Kasumi-1 (cell line): ENCODE measurements around the gene ARHGAP26.

Source experiments
- DNase-seq, 2 experiments: peaks; one replicate each; lab custom pipeline; 2025; lab: John Stamatoyannopoulos, UW

The ARHGAP26 gene

DNA sequence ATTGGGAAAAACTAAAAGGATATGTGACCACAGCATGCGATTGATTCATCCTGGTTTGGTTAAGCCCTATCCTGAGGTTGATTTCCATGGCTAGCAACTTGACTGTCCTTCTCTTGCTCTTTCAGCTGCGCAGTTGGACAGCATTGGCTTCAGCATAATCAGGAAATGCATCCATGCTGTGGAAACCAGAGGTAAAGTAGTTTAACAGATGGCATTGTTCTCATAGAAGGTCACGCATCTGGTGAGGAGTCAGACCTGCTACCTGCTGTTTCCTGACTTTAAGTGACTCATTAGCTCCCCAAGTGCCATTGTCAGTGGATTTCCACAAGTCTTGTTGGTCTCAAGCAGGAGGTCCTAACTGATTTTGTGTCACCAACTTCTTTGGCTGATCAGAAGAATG, 266.9 kb downstream of the ARHGAP26 start:
- no peak for DNase-seq

DNA sequence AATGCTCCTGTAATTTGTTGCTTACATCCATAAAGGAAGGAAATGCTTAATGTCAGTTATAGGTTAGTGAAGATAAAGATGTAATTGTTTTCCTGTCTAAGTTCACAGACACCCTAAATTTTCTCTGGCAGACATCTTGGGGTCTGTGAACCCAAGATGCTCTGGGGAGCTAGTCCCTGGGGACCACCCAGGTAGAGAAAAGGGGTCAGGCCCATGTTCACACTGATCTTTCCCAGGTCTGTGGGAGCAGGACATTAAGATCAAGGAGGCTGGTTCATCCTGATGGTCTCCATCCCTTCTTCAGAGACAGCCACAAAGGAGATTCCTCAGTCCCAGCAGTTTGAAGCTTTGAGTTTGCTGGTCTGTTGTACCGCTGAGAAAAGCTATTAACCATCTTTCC, 267.5 kb downstream of the ARHGAP26 start:
- DNase-seq = no peak

DNA sequence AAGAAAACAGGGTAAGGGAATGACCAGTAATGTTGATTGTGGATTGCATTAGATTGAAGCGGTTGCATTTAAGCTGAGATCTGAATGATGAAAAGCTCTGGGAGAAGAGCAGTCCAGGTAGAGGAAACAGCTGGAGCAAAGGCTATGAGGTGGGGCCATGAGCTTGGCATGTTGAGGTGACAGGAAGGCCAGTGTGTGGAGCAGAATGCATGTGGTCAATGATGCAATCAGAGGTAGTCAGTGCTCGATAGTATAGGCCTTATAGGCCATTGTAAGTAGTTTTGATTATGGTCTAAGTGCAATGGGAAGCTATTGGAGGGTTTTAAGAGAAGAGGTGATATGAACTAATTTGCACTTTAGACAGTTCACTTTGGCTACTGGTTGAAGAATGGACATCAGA, 270.4 kb downstream of the ARHGAP26 start:
- DNase-seq = no peak

DNA sequence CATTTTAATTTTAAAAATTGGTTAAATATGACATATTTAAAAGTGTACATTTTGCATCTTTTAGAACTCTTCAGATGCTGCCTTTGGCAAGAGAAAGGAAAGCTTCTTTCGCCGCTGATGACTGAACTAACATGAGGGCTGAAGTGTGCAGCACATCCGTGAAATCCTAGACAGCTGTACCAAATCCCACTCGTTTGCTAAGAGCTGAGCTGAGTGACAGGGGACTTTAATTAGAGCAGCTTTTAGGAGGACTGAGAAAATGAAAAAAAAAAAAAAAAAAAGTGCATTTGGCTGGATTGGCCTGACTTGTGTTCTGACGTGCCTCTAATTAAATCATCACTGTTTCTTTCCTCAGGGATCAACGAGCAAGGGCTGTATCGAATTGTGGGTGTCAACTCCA, 271.3 kb downstream of the ARHGAP26 start:
- DNase-seq = no peak

DNA sequence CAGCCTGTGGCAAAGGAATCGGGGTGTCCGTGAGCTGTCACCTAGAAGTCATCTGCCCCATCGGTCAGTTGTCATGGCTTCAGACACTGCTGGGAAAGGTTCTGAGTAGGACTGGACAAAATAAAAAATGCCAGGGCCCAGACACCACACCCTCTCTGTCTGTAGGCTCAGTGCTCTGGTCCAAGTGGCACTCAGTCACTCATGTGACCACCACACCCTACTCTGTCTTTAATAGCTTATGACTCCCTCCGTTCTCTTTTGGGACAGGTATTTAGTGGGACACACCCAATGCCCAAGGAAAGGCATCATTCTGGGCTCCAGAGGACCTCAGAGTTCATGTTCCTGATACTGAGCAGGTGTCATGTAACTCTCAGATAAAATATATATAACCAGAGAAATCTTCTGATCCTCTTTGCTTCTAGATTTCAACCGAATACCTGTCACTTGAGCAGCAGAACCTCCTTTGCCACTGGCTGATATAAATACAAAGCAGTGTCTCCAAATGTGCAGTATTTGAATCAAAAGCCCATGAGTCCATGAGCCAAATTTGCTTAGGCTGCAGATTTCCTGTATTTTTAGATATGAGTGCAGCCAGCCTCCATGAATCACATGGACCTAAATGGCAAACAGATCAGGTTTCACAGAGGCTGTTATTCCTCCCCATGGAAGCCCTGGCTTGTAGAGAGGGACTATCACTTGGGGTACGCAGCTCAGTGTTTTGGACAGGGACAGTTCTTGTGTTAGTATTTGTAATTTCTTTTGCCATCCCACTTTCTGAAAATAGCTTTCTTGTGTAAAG, 272.0 kb downstream of the ARHGAP26 start:
- no peak for DNase-seq

DNA sequence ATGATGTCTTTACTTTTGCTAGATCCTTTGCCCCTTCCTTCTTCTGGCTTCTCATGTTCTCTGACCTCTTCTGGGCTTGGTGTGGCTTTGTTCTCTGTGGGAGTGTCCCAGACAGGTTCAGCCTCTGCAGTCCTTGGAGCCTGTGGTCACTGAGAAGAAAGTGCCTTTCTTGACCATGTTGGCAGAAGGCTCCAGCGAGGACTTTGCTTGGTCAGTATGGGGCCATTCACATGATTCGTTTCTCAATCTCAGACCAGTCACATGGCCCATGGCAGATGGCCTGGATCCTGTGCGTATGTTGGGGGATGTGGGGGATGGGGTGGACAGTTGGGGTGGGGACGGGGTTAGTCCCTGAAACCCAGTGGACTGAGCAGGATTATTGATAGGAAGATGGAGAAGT, 274.1 kb downstream of the ARHGAP26 start:
- no peak for DNase-seq

DNA sequence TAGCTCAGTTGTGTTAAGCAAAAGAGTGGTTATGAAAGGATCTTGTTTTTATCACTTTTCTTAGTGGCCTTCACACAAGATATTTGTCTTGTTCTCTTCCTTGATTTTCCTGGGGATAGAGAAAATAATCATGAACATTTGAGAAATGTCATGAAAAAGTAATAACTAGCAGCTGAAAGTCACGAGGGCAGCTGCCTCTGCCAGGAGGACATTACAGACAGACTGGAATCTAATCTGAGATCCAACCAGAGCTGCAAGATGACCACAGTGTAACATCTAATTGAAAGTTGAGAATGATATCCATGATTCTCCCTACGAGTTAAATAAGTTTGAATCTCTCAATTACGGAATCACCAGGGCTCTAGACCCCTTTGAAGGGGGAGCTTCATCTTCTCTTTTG, 274.9 kb downstream of the ARHGAP26 start:
- DNase-seq = no peak

DNA sequence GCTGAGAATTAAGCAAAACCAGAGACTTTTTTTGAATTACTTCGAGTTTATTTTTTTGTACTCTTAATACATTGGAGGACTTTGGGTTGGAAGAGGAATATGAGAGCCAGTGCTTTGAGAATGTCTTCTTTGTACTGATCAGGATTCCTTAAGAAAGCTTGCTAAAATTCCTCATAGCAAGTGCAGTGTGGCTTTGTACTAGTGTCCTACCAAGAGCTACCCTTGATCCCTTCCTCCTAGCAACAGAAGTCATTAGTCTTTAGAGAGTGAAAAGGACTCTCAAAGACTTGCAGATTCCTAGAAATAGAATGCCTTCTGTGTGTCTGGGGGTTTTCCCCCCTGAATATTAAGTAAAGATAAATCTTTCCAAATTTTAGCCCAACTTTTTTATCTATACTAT, 276.1 kb downstream of the ARHGAP26 start:
- DNase-seq = no peak

DNA sequence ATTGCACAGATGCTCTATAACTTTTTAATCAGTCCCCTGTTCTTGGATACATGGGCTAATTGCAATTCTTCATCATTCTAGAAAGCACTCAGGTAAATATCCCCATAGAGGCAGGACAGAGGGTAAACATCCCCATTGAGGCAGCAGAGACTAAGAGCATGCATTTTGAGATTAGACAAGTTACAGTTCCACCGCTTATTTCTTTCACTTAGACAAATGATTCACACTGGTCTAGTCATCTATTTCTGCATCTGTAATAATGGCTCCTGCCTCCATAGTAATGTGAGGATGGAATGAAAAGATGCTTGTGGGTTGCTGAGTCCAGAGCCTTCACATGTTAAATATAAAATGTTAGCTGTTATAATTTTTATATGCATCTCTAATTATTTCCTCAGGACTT, 276.9 kb downstream of the ARHGAP26 start:
- no peak for DNase-seq

DNA sequence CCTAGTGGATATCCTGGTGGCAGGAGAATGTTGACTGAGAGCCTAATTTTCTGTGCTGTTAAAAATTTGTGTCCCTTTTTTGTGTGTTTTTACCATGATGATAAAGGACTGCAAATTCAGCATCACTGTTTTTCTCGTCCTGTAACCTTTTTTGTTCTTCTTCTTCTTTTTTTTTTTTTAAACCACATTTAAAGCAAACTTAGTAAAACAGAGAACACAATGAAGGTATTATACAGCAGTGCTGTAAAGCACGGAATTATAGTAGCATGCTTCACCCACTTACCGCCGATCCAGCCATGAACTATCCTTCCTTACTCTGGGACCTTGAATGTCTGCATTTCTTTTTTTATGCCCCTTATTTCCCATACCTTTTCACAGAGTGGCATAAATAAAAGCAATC, 280.0 kb downstream of the ARHGAP26 start:
- DNase-seq = no peak

DNA sequence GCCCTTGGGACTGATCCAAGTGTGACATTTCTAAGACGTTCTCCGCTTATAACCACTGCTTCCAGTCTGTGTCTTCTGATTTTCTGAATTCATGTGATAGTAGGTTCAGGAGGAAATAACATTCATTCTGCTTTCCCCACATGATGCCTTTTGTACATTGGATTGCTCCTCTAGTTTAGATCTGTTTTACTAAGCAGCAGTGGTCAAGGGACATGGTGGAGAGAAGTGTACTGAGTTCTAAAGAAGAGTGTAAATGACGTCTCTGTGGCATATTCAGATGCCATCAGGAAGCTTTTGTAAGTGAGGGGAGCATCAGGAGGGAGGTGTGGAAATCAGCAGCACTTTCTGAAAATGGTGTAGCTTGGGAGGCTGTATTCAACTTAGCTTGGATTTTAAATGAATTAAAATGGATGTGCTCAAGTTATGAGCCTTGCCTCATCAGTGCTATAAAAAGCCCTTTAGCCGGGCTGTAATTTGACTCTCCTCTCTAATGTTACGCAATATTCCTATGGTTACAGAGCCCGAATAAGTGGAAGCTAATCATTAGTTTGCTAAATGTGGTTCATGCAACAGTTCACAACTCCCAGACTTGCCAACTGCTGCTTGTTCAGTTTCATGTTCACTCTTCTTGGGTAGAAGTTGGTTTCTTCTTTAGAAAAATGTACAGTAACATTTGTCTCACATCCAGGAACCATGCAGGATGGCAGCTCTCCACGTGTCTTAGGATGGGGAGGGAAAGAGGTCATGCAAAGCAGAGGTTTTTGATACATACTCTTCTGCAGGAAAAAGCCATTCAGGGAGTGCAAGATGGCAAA, 281.3 kb downstream of the ARHGAP26 start:
- peak; percentile 97 for DNase-seq

DNA sequence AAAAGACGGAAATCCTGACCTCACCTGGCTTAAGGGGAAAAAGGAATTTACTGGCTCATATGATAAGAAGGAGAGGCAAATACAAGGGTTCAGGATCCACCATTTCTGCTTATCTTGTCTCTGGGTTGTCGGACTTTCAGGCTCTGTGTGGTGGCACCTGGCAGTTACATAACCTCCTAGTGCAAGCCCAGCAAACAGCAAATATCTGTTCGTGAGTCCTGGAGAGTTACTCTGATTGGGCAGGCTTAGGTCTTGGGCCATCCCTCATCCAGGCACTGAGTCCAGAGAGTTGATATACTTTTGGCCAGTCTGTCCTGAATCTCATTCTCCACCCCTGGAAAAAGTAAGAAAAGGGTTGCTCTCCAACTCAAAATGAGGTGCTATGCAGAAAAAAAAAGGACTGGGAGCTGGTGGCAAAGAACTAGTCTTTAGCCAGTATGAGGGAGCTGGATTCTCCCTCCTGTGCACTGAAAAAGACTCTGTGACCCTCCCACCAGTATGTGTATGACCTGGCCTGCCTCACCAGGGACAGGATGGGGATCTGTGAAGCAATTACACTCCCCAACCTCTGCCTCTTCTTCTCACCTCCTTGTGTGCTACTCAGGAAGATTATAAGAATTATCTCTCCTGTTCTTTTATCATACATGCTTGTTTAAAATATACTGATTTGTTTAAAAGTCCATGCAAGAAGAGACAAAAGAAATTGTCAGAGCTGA, 282.9 kb downstream of the ARHGAP26 start:
- DNase-seq = no peak

DNA sequence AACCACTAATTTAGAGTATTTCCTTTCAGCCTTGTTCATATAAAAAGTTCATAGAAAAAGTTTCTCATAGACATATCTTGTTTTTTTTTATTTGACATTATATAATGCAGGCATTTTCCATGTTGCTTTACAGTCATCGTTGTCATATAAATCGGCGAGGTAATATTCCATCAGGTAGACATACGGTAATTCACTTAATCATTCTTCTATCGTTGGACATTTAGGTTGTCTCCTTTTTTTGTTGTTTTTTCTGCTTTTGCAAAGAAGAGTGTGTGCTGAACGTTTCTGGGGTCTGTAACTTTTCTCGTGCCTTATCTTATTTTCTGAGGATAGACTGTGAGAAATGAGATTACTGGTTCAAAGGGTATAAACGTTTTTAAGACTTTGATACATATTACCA, 283.6 kb downstream of the ARHGAP26 start:
- no peak for DNase-seq

DNA sequence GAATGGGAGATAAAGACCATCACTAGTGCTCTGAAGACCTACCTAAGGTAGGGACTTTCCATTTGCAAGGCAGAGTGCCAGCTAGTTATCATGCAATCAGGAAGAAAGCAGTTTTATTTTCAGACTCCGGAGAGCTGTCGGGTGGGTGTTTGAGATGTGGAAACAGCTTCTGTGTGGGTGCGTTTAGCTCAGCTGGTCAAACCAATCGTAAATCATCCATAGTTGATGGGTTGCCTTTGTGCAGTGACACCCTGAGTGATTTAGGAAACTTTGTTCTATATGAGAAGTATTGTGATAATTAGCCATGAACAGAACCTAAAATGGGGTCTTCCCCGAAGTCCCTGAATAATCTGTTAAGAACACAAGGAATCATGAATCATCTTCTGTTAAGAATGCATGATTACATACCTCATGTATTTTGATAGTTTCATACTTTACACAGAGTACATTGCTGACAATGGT, 284.3 kb downstream of the ARHGAP26 start:
- peak in 1 of 2 experiments; percentile 10 for DNase-seq

DNA sequence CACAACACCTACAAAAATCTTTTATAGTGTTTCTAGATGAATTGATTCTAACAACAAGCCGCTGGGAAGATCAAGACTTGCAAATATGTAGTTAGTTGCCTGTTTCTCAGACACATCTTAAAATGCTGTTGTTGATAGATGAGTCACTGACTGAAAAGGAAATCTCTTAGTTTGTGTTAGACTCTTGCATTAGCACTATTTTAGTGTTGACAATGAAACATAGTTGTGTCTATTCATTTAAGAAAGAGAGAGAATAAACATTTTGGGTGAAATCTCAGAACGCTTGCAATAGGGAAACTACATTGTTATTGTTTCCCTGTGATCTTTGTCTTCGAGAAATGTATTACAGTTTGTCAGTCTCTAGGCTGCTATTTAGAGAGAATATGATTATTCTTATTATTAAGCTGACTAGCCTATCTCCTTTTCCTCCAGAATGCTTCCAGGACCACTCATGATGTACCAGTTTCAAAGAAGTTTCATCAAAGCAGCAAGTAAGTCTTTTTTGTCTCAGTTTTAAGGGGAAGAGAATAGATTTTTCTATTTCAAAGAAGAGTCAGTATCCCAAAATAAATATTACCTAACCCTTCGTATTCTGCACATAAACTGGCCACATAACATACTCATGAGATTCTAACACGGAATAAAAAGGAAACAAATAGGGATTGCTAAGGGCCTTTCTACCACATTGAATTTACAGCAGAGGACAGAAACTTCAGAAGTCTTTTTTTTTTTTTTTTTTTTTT, 285.6 kb downstream of the ARHGAP26 start:
- no peak for DNase-seq

DNA sequence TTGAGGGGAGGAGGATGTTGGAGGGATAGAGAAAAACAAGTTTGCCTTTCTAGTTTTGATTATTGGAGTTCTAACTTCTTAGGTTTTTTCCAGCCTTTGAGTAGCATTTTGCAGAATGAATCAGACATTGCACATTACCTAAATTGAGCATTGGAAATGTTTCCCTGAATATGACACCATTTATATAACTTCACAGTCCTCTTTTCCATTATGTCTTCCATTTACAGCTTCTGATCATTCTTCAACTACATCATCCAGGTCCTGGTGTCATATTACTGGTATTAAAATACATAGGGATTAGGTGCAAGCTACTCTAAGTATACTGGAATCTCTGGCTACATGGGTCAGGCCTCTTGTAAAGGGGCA, 286.1 kb downstream of the ARHGAP26 start:
- no peak for DNase-seq

DNA sequence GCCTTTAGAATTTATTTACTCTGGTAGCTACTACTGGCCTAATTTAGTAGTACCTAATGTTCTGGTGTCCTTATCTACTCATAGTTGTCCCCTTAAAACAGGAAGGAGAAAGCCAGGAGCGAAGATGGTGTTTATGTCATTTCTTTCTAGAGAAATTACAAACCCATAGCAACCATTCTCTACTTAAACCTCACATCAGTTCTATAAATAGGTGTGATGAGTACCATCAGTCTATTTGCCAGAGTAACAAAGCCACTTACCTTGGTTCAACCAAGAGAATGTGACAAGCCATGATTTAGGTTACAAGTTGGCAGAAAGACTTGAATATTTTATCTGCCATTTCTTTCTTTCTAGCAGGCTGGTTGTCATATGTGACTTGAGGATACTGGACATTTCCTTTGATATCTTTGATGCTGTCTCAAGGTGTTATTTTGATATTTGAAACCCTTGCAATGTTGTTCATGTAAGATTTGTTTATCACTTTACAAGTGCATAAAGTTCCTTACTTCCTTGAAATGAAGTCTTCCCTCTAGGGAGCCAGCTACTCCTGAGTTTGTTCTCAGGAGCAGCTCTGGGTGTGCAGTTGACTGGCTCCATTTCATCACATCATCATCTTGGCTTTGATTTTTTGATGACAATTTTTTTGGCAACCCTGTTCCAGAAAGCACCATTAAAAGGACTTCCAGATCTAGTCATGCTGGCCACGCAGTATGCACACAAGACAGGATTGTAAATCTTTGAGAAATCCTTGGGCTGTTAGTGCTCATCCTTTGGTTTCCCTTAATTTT, 286.8 kb downstream of the ARHGAP26 start:
- DNase-seq = no peak

DNA sequence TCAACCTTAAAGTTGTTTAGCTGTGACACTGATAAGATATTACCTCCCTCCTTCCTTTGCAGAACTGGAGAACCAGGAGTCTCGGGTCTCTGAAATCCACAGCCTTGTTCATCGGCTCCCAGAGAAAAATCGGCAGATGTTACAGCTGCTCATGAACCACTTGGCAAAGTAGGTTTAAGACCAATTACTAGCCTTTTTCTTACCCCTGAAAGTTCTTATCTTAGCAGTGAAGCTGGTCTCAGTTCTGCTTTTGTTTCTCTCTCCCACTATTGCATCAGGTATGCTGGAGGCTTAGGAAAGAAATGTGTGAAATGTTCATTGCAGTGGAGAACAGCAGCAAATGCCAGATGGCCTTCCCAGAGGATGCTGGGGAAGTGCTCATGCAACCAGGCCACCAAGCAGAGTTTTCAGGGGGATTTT, 287.4 kb downstream of the ARHGAP26 start:
- no peak for DNase-seq

DNA sequence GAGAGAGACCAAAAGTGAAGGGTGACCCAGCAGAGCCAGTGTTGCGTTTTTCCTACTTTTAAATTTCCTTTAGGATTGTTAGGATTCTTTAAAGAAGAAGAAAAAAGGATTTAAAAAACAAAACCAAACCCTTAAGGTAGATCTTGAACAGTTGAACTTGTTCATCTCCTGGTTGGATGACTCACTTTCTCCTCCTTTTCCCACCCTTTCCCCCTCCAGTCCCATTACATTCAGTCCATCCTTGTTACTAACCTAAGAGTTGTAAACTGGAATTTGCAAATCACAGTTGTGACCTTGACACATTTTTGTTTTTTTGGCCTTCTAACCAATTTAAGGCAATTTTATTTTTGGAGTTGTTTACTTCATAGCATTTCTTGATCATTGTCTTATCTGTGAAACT, 289.2 kb downstream of the ARHGAP26 start:
- DNase-seq = no peak

DNA sequence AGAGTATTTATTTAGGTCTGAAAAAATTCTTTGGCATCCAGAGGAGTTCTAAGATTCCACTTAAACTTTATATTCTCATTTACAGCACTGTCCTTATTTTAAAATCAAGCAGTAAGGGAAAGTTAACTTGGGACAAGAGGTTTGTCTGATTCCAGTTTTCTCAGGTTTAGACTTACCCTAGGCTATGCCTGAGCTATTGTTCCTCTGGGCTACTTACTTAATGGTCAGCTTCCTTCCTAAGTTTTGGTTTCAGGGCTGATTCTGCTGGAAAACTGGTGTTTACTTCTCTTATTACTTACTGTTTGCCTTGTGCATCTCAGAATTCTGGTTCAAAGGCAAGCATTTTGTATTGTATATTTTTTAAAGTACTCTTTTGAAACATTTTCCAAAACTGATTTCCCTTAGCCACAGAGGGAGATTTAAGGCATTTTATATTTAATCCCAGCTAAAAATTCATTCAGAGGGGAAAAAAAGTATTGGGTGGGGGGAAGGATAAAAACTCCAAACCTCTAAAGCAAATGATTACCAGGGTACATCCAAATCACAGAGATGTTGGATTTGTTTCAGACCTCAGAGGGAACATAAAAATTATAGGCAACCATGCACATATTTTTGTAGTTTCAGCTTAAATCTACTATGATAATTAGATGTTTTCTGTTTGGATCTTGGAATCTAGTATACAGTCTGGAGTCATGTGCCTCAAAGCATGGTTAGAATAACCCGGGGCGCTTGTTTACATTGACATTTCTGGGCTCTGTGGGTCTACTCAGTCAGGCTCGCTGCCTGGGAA, 290.0 kb downstream of the ARHGAP26 start:
- no peak for DNase-seq
